Activated CD4-positive, alpha-beta T cell treated with anti-CD3 and anti-CD28 coated beads, Interleukin-2, amount 50 U/mL, for 1 hour (primary cell): ENCODE results near the gene DCXR.

Experiments
- DNase-seq: peaks from one replicate; pipeline ENCODE4 v3.0.0-alpha.2; 2020

DCXR gene

GRCh38 chr17:82008941-82009405 is 28.5 kb downstream of the DCXR start:
- no peak for DNase-seq

DNA sequence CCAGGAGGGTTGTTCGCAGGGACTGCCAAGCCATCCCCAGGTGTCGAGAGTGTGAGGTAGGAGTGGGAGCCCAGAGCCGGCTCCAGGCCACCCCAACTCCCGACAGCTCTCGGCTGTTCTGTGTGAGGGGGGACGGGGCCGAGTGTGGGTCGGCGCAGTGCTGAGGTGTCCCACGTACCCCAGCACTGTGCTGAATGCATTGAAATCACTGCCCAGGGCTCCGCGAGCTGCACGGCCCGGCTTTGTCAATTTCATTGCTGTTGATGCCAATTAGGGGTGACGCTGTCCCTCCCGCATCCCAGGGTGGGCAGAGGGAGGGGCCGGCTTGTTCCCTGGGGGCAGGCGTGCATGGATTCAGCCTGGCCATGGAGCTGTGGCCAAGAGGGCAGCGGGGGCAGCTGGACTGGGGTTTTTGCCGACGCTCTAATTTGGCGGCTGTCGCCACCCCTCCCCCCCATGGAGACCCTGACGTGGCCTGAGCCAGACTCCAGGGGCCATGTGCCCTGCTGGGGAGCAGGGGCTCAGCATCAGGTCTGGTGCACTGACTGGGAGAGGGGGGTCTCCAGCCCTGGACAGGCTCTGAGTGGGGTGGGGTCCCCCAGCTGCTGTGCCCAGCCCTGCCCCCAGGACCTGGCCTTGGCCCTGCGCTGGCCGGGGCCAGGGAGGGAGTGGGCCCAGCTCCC is 29.1 kb downstream of the DCXR start:
- DNase-seq = no peak

- DNase-seq = no peak
These were observed 29.8 kb downstream of the DCXR start for GRCh38 chr17:82007495-82008257.

GRCh38 chr17:82007228-82007494 is 30.3 kb downstream of the DCXR start:
- no peak for DNase-seq

GRCh38 chr17:82006468-82007227 is 30.8 kb downstream of the DCXR start:
- DNase-seq = no peak

DNA sequence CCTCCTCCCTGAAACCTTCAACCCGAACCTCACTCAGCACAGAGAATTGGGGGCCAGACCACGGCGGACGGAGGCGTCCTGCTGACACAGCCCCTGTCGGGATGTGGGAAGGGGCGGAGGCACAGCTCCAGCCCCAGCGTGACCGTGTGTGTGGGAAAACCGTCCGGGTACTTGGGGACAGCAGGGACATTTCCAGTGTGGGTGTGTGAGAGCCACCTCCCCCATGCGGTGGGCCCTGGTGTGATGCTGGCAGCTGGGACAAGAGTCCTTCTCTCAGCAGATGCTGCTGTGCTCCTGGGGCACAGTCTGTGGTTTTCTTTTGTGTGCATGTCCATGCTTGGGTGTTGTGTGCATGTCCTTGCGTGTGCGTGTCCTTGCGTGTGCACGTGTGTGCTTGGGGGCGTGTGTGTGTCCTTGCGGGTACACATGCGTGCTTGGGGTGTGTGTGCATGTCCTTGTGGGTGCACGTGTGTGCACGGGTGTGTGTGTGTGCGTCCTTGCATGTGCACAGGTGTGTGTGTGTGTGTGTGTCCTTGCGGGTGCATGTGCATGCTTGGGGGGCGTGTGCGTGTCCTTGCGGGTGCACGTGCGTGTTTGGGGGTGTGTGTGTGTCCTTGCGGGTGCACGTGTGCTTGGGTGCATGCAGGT is 31.7 kb downstream of the DCXR start:
- DNase-seq = no peak

- DNase-seq = no peak
These were observed 32.7 kb downstream of the DCXR start for GRCh38 chr17:82004517-82005455.

GRCh38 chr17:82003411-82004381 is 33.8 kb downstream of the DCXR start:
- no peak for DNase-seq

- no peak for DNase-seq
These were observed 35.9 kb downstream of the DCXR start for GRCh38 chr17:82001571-82002056.

GRCh38 chr17:82000803-82001570 is 36.5 kb downstream of the DCXR start:
- no peak for DNase-seq

- DNase-seq = no peak
These were observed 37.3 kb downstream of the DCXR start for GRCh38 chr17:81999976-82000802.

DNA sequence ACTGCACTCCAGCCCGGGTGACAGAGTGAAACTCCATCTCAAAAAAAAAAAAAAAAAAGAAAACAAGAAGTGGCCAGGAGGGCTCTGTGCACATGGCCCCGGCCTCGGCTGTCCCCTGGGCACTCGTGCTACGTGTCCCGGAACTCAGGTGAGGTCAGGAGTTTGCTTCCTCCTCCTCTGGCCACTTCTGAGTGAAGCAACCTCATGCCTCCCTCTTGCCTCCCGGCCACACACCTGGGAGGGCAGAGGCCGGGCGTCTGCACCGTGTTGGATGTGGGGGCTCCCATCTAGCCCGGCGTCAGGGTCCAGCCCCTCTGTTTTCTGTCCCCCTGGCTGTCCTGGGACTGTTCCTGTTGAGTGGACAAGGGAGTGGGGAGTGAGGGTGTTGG is 37.9 kb downstream of the DCXR start:
- DNase-seq = no peak

DNA sequence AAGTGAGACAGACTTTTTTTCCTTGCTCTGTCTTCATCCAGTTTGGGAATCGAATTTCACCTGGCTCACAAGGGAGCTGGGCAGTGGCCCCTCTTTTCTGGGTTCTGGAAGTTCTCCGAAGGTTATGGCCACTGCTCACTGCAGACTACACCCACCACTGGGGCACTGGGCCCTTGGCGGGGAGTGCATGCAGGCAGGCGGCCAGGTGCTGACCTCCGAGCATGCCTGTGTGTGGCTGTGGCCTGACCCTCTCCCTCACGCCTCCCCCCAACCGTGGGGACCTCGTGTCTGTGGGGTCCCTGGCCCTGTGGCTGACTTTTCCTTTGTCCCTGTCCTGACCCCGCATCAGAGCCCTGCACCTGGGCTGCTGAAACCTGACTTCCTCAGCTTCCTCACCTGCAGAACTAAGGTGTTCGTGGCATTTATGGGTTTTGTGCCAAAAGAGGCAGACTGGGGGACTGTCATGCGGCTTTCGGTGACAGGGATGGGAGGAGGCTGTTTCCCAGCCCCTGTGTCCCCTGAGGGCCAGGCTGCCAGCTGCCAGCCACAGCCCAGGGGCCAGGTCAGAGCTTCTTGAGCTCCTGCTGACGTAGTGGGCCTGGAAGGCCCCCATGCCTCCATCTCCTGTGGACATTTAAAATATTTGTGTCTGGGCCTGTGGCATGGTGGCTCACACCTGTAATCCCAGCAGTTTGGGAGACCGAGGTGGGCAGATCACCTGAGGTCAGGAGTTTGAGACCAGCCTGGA is 38.6 kb downstream of the DCXR start:
- no peak for DNase-seq

DNA sequence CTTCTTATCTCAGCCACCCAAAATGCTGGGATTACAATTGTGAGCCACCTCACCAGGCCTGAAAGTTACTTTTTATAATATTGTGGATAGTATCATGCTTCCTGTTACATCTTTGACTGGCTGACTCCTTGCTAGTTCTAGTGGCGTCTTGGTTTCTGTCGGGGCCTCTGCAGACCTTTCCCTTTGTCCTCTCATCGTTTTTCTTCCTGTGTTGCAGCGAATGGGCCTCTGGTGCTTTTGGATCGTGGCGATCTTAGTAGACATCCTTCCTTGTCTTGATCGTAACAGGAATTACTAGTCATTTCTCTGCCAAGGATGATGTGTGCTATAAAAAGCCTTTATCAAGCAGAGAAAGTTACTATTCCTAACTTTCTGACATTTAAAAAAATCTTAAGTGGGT is 39.3 kb downstream of the DCXR start:
- no peak for DNase-seq

GRCh38 chr17:81996757-81997441 is 40.6 kb downstream of the DCXR start:
- DNase-seq = no peak

DNA sequence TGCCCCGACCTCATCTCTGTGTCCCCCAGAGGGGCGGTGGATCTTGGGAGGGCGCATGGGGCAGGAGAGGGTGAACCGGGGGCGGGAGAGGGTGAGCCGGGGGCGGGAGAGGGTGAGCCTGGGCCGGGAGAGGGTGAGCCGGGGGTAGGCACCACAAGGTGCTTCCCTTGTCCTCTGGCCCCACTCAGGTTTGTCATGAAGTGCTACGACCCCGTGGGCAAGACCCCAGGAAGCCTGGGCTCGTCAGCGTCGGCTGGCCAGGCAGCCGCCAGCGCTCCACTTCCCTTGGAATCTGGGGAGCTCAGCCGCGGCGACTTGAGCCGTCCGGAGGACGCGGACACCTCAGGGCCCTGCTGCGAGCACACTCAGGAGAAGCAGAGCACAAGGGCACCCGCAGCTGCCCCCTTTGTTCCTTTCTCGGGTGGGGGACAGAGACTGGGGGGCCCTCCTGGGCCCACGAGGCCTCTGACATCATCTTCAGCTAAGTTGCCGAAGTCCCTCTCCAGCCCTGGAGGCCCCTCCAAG is 41.2 kb downstream of the DCXR start:
- DNase-seq = no peak

GRCh38 chr17:81995463-81996231 is 41.9 kb downstream of the DCXR start:
- DNase-seq = no peak
